C4-2B (cell line): Measurements from ENCODE around the gene PTCH1.

ENCODE experiments used
- H3K27ac ChIP-seq: fragments of 450-650 bp; 2 replicates; pipeline ENCODE4 v1.5.1; 2017
- ZFX ChIP-seq: fragments of 450-650 bp; IDR thresholded peaks from 2 replicates; pipeline ENCODE4 v1.6.1; 2017
- TF ChIP-seq, protein P1 (sequence below): fragments of 450-650 bp; conservative IDR thresholded peaks from 2 replicates; pipeline ENCODE4 v1.5.1; 2017; ENCODE audit warnings: mild to moderate bottlenecking

Gene PTCH1

DNA sequence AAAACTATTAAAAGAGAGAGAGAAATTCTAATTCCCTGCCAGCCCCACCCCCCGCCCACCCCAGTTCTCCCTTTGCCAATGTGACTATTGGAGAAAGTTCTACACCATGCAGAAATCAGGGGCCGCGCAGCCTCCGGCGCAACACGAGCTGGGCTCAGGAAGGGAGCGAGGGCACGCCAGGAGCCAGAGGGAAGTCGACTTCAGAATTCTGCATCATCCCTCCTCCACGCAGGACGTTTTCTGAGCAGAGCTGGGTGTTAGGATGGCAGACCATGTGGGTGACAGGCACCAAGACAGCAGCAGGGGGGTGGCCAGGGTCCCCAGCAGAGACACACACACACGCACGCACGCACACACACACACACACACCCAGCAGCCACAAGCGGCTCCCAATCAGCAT lies 72.6 kb downstream of the PTCH1 start:
- H3K27ac ChIP-seq, result no peak overlapping the region
- no peak for TF ChIP-seq ZFX
- TF ChIP-seq, protein P1, sequence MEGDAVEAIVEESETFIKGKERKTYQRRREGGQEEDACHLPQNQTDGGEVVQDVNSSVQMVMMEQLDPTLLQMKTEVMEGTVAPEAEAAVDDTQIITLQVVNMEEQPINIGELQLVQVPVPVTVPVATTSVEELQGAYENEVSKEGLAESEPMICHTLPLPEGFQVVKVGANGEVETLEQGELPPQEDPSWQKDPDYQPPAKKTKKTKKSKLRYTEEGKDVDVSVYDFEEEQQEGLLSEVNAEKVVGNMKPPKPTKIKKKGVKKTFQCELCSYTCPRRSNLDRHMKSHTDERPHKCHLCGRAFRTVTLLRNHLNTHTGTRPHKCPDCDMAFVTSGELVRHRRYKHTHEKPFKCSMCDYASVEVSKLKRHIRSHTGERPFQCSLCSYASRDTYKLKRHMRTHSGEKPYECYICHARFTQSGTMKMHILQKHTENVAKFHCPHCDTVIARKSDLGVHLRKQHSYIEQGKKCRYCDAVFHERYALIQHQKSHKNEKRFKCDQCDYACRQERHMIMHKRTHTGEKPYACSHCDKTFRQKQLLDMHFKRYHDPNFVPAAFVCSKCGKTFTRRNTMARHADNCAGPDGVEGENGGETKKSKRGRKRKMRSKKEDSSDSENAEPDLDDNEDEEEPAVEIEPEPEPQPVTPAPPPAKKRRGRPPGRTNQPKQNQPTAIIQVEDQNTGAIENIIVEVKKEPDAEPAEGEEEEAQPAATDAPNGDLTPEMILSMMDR, result no peak

DNA sequence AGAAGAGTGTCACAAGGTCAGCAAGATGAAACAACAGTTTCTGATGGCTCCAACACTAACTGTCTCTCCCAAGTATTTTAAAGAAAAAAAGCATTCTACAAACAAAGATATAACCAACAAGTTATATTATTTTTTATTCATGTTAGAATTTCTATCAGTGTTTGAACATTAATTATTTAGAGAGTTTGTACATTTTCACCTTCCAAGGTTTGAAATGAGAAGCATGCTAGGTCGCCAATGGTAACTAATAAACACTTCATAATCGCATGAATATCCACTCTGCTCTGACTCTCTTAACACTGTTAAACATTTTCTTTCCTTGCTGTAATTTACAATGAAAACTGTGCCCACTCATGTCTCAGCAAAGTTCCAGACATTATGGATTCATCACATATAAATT lies 73.5 kb downstream of the PTCH1 start:
- TF ChIP-seq, protein P1, result no peak
- TF ChIP-seq ZFX, result no peak
- no peak overlapping the region for H3K27ac ChIP-seq

DNA sequence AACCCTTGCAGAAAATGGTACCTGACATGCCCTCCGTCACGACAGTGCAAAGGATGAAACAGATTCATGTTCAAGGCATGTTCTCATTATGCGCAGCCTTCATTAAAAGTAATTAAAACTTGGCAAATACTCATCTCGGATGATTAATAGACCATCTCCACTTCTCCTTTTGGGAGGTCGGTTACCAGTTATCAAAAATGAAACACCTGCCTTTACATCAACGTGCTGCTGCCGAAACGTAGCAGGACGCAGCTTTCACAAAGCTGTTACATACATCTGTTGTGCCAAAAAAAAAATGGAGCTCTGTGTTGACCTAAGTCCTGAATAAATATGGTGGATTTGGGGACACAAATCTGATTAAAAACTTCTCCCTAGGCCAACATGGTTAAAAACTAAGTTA lies 75.7 kb downstream of the PTCH1 start:
- TF ChIP-seq, protein P1, result no peak
- TF ChIP-seq ZFX, result no peak
- no peak overlapping the region for H3K27ac ChIP-seq

DNA sequence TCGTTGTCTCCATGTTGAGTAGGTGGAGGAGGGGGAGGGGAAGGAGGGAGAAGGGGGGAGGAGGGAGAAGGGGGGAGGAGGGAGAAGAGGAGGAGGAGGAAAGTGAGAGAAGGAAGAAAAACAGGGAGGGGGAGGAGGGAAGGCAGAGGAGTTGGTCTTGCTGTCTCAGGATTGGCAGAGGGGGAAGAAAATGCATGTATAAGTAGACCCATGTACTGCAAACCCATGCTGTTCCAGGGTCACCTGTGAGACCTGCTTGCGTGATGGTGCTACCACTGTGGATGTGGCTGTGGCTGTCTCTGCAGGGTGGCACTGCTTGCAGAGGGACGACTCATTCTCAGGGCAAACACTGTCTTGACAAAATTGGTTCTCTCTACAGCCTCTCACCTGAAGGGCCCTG lies 76.3 kb downstream of the PTCH1 start:
- no peak overlapping the region for H3K27ac ChIP-seq
- no peak for TF ChIP-seq ZFX
- TF ChIP-seq, protein P1, result no peak

DNA sequence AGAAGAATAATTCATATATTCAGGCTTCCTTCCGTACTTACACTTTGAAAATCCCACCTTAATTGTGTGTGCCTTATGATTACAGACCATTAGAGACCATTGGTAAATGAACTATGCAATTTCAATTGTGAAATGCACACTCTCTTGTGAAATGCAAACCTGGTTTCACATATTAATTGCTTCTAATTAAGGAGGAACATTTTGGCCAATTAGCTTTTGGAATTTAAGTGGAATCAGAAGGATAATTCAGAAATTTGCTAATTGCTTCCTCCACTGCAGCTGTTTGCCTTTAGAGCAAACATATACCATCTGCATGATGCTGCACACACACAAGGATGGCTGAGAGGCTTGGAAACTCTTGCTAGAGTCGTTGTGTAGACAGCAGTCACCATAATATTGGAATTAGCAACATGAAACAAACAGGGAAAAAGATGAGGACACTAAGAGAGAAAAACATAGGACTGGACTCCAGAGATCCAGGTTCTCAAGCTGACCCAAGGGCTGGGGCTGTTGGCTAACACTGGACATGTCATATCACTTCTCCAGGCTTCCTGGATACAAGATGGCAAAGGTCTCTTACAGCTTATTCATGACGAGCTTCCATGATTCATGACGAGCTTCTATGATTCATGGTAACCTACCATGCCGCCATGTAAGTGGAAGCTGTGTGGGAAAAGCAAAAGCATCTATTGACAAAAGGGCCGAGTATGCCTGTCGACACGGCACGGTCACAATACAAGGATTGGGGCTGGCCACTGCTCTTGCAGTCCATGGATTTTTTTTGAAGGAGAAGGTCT lies 78.0 kb downstream of the PTCH1 start:
- no peak for TF ChIP-seq ZFX
- TF ChIP-seq, protein P1, result no peak
- H3K27ac ChIP-seq, result no peak overlapping the region

DNA sequence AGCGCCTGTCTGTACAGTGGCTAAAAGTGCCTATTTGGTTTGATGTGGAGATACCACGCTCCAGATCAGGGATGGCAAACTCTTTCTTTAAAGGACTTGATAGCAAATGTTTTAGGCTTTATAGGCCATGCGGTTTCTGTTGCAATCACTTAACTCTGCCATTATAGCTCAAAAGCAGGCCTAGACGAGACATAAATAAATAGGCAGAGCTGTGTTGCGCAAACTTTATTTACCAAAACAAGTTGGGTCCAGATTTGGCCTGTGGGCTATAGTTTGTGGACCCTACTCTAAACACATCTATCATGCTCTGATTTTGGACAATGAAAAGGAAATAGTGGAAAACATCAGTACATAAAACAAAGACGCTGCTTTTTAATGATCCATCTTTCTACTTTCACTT lies 79.2 kb downstream of the PTCH1 start:
- no peak overlapping the region for H3K27ac ChIP-seq
- TF ChIP-seq, protein P1, result no peak
- TF ChIP-seq ZFX, result no peak

DNA sequence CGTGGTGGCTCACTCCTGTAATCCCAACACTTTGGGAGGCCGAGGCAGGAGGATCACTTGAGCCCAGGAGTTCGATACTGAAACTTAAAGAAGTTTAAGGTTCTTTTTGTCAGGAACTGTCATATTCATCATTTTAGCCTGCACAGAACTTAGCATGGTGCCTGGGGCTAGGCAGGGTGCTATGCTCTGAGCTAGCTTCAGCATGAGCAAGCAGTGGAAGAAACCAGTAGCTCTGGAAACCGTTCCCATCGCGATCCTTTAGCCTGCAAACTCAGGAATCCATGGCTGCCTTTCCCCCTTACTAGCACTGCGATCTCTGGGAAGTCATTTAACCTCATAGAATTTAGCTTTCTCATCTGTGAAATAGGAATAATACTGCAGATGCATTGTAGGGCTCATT lies 80.4 kb downstream of the PTCH1 start:
- TF ChIP-seq, protein P1, result no peak
- no peak for TF ChIP-seq ZFX
- H3K27ac ChIP-seq, result no peak overlapping the region
